ENCODE data around the gene KRTAP10-2. TPM values are rescaled to one million over a fixed set of nuclear protein-coding genes. Genes with fewer than 3 reads are reported as not detected.
"Not testable (repeated sequence)": the region's sequence is repeated elsewhere in the genome, so short reads cannot be mapped to it uniquely, and the experiment has no call there.

KRTAP10-2 gene, protein sequence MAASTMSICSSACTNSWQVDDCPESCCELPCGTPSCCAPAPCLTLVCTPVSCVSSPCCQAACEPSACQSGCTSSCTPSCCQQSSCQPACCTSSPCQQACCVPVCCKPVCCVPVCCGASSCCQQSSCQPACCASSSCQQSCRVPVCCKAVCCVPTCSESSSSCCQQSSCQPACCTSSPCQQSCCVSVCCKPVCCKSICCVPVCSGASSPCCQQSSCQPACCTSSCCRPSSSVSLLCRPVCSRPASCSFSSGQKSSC
- not detected in 2 replicates for total RNA-seq (2014; rRNA removed; shearing (Covaris generic))
- polyA plus RNA-seq (2015; cell fraction: cytosol; rRNA removed) = not detected in 2 replicates
- polyA plus RNA-seq (2015; cell fraction: nucleus; rRNA removed) = not detected in 2 replicates

GRCh38 chr21:44551340-44551961, at the start of gene KRTAP10-2:
KRTAP10-2 (minus strand) TSS chr21:44551505; CDS start chr21:44551458, 47 bp downstream.
- in situ Hi-C loops (cut with HindIII; ENCODE audit: low pct_unique_long_range_greater_than_20kb, low sequenced_read_pairs) = no loop called here

GRCh38 chr21:44601091-44601490, 49.8 kb upstream of the KRTAP10-2 start:
- peak; percentile 11 for DNase-seq (ENCODE audit: low read depth, low spot score)
- in situ Hi-C loops (cut with HindIII; ENCODE audit: low pct_unique_long_range_greater_than_20kb, low sequenced_read_pairs) = not testable (repeated sequence)

More at GRCh38 chr21:44551340-44551961, at the start of gene KRTAP10-2:
- DNase-seq (ENCODE audit: low read depth, low spot score) = no peak

DNA sequence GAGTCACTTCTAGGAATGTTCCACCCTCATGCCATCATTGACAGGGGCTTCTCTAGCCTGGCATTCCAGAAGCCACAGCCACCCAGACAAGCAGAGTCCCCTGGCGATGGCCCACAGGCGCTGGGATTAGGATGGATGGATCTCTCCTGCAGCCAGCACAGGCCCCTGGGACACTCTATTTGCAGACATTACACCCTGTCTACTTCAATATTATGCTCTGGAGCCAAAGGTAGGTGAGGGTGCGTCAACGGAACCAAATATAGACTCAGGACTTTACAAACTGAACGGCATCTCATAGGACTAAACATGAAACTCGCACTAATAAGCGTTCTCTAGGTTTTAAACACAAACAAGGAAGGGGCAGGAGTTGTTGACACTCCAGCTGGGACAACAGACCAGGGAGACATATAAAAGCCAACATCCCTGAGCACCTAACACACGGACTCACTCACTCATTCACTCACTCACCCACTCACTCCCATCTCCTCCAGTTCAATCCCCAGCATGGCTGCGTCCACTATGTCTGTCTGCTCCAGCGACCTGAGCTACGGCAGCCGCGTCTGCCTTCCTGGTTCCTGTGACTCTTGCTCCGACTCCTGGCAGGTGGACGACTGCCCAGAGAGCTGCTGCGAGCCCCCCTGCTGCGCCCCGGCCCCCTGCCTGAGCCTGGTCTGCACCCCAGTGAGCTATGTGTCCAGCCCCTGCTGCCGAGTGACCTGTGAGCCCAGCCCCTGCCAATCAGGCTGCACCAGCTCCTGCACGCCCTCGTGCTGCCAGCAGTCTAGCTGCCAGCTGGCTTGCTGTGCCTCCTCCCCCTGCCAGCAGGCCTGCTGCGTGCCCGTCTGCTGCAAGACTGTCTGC, 49.0 kb upstream of the KRTAP10-2 start, which contains the start of gene KRTAP10-7:
Gene KRTAP10-7, plus strand, starts transcription at position 480 of the 861 bp plus-strand sequence. Its CDS starts 25 bp downstream, at position 505.
- in situ Hi-C loops (cut with HindIII; ENCODE audit: low pct_unique_long_range_greater_than_20kb, low sequenced_read_pairs); DNase-seq (ENCODE audit: low read depth, low spot score): not testable (repeated sequence)

DNA sequence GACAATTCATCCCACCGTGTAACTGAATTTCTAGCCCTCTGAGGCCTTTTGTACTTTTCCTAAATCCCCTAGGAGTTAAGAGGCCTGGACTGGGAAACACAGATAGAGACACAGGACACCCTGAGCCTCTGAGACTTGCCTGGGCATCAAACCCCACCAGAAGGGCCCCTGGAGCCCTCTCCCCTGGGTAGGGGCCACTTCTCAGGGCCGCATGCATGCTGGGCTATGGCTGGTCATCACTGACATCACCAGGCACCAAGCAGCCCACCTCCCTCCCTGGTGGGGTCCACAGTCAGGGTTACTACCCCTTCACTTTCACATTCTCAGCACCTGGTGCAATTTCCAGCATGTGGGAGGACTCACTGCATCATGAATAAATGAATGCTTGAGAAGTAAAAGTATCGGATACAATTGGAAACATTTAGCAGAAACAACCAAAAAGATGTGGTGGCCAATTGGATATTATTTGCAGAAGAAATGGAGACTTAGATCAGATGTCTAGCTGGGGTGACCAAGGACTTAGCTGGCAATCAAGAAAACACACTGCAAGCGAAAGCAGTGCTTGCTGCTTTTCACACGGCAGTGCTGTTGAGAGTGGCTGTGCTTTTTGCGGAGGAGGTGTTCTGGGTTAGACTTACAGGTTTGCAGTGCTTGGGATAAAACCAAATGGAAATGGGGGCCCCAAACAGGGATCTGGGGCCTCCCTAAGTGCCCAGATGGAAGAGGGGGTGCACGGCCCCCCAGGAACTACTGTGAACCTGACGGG, 48.1 kb upstream of the KRTAP10-2 start:
- no peak for DNase-seq (ENCODE audit: low read depth, low spot score)
- in situ Hi-C loops (cut with HindIII; ENCODE audit: low pct_unique_long_range_greater_than_20kb, low sequenced_read_pairs) = no loop called here

DNA sequence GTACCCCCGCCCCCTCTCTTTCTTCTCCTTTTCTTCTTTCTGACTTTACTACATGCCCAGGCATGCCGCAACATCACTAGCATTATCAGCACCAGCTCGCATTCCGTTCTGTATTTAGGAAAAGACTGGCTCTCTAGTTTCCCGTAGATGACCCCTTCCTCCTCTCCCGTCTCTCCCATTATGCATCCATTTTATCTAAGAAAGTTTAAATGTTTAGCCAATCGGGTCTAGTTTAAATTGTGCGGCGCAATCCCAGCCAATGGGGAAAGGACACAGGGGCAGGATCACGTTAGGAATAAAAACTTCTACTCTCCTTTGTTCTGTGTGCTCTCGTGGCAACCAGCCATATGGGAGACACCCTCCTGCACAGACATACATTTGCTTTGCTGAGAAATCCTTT, 46.8 kb upstream of the KRTAP10-2 start:
- DNase-seq (ENCODE audit: low read depth, low spot score) = no peak
- in situ Hi-C loops (cut with HindIII; ENCODE audit: low pct_unique_long_range_greater_than_20kb, low sequenced_read_pairs) = no loop called here

GRCh38 chr21:44596068-44596725, 44.9 kb upstream of the KRTAP10-2 start:
- in situ Hi-C loops (cut with HindIII; ENCODE audit: low pct_unique_long_range_greater_than_20kb, low sequenced_read_pairs) = no loop called here
- no peak for DNase-seq (ENCODE audit: low read depth, low spot score)

DNA sequence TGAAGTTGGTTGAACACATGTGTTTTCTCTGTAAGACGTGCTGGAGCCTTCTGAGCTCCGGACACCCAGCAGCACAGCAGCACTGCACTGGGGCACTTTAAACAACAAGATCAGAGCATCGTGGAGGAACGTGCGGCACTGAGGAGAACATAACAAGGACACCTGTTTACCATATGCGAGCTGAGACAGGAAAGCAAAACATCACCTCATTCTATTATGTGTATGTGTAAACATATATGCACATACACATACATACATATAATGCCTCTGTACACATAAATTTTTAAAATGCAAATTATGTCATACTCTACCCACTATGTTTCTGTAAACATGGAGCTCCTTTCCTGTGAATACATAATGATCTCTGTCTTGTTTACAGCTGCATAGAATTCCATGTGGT, 44.2 kb upstream of the KRTAP10-2 start:
- in situ Hi-C loops (cut with HindIII; ENCODE audit: low pct_unique_long_range_greater_than_20kb, low sequenced_read_pairs) = no loop called here
- no peak for DNase-seq (ENCODE audit: low read depth, low spot score)

DNA sequence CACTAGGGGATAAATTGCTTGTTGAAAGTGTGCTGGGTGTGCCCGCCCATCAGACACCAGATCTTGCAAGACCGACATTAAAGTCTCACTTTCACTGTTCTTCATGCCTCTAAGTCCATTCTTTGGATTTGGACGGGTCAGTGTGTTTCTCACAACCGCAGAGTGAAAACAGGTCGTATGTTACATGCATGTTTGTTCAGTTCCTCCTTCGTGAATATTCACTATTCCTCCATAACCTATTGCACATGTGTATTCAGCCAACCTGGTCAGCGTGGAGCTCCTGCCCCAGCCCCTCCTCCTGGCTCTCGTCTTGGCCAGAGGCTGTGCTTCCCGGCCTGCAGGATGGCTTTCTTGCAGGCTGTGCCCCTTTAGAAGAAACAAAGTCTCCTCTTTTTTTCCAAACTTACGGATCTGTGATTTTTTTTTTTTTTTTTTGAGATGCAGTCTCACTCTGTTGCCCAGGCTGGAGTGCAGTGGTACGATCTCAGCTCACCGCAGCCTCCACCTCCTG, 43.2 kb upstream of the KRTAP10-2 start:
- in situ Hi-C loops (cut with HindIII; ENCODE audit: low pct_unique_long_range_greater_than_20kb, low sequenced_read_pairs) = no loop called here
- DNase-seq (ENCODE audit: low read depth, low spot score) = no peak

DNA sequence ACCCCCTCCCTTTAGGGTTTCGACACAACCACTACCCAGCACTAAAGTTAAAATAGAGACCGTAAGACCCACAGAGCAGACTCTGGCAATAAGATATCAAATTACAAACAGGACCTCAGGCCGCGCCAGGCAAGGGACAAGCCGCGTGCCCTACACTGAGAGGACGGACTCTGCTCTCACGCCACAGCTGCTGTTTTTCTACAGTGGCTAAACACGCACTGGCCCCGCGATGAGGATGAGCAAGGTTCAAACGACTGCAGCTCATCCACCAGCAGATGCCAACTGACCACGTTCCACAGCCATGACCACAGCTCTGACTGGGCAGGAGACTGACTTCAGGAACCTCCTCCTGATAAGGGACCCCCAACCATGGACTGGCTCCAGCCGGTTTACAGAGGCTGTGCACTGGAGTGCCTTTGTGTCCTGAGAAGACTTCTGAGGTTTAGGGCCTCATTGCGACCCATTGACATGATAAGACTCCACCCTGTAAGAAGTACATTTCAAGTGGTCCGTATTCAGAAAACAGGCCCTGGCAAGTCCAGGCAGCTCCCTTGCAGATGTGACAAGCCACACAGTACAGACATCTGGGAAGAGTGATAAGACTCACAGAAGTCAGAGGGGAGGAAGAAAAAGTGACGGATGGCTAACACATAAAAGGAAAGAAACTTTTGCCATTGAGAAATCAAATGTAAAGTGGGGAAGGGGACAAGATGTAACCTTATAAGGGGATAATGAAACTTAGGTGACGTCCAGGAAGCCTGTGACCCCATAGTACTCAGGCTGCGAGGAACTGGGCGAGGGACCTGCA, 42.5 kb upstream of the KRTAP10-2 start:
- in situ Hi-C loops (cut with HindIII; ENCODE audit: low pct_unique_long_range_greater_than_20kb, low sequenced_read_pairs) = no loop called here
- DNase-seq (ENCODE audit: low read depth, low spot score) = no peak

DNA sequence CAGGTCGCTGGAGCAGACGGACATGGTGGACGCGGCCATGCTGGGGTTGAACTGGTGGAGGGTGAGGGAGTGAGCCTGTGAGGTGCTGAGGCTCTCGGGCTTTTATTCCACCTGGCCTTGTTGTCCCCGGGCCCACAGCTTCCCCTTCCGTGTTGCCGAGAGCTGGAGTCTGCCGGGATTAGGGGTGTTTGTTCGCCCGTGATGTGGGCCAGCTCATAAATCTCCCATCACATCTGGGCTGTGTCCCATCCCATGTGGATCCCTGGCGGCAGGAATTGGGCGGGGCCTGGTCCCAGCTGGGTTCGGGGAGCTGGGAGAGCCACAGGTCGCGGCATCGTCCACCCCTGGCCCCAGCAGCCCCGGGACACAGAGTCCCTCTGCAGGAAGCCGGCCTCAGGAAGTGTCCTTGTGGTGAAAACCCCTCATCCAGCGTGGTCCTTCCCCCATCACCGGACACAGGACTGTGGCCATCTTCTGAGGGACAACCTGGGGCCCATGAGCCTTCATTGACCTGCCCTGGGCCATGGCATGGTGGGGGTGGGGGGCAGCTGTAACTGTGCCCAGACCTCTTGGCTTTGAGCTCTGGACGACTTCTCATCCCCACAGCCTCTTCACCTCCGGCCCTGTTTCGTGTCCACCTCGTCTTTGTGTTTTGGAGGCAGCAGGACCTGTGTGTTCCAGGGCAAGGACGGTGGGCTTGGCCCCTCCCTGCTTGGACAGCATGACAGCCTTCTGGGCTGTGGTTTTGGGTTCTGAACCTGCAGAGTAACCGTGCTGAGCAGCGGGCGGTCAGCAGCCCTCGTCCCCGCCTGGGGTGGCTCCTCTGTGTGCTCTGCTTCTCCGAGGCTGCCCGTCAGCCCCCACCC, 41.4 kb upstream of the KRTAP10-2 start, which contains the start of gene KRTAP10-6:
Gene KRTAP10-6, minus strand, starts transcription at position 60 of the 866 bp plus-strand sequence. Its CDS starts 21 bp downstream, at position 39.
- in situ Hi-C loops (cut with HindIII; ENCODE audit: low pct_unique_long_range_greater_than_20kb, low sequenced_read_pairs) = no loop called here
- no peak for DNase-seq (ENCODE audit: low read depth, low spot score)

- DNase-seq (ENCODE audit: low read depth, low spot score); in situ Hi-C loops (cut with HindIII; ENCODE audit: low pct_unique_long_range_greater_than_20kb, low sequenced_read_pairs): not testable (repeated sequence)
Measured at GRCh38 chr21:44591801-44592130, 40.5 kb upstream of the KRTAP10-2 start.

GRCh38 chr21:44590897-44591800, 39.8 kb upstream of the KRTAP10-2 start:
- DNase-seq (ENCODE audit: low read depth, low spot score); in situ Hi-C loops (cut with HindIII; ENCODE audit: low pct_unique_long_range_greater_than_20kb, low sequenced_read_pairs): not testable (repeated sequence)

GRCh38 chr21:44590311-44590721, 39.0 kb upstream of the KRTAP10-2 start:
- DNase-seq (ENCODE audit: low read depth, low spot score) = no peak
- in situ Hi-C loops (cut with HindIII; ENCODE audit: low pct_unique_long_range_greater_than_20kb, low sequenced_read_pairs) = no loop called here

DNA sequence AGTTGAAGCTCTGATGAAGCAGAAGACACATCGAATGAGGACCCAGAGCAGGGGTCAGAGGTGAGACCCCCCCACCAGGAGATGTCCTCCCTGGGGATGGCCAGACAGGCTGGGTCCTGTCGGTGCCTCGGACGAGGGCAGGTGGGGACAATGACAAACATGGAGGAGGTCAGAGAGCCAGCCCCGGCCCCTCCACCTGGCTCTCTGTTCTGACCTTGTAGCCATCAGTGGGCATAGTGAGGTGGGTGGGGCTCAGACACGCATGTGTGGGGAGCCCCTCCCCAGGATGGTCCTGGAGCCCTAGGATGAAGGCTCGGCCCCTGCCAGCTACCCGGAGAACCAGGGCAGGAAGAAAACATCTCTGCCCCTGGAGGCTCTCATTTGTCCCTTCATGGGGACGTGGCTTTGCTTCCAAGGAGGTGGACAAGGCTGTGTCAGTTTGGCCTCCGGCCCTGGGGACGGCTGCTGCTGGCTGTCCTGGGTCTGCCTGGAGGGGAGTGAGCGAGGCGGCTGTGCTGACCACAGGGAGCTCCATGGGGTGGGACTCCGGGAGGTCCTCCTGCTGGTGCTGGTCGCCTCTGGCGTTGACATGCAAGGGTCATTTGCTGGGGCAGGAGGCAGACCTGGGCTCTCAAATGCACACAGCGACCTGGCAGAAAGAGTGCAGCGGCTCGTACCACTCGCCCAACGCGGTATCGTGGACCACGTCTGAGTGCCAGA, 38.4 kb upstream of the KRTAP10-2 start:
- DNase-seq (ENCODE audit: low read depth, low spot score) = no peak
- in situ Hi-C loops (cut with HindIII; ENCODE audit: low pct_unique_long_range_greater_than_20kb, low sequenced_read_pairs) = no loop called here

Measured in SK-MEL-5 (cell line).